ENCODE data around the gene GABRG3. TPM values are rescaled to one million over a fixed set of nuclear protein-coding genes. Genes with fewer than 3 reads are reported as not detected.

Gene GABRG3
- total and polyA plus RNA-seq, 9 of the 15 experiments (the other 6 are each of a cell fraction or from before 2014, with no cell fraction given), result 4.0 to 15.1 (median 11.2) TPM

DNA sequence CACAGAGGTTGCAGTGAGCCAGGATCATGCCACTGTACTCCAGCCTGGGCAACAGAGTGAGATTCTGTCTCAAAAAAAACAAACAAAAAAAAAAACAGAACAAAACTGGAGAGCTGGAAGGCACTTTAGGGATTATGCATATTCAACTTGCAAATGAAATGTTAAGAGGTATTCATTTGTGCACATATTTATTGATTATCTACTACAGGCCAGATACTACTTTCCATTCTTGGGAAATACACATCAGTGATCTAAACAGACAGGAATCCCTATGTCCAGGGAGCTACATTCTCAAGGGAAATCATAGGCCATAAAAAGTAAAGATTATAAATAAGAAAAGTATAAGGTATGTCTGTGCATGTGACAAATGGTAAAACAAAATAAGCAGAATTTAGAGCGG lies 322.6 kb downstream of the GABRG3 start:
- ATAC-seq, result no peak
- no peak for FAIRE-seq
- WGBS (ENCODE audit: insufficient coverage, low coverage, missing lambda C conversion rate), result 78% methylated on average over 1 of the region's 1 CpG

More for the DNA sequence above, 322.6 kb downstream of the GABRG3 start:
- TF ChIP-seq RBM14 (IDR thresholded peaks at IDR 0.05; ENCODE audit: borderline replicate concordance, insufficient read depth, low read depth, low read length) (no peak), TFAP4 (CRISPR knock-in tag; IDR thresholded peaks at IDR 0.05; ENCODE audit: borderline replicate concordance) (no peak), CREB1 (IDR thresholded peaks at IDR 0.05) (no peak), CREB1 (CRISPR knock-in tag; IDR thresholded peaks at IDR 0.05) (no peak), RBFOX2 (IDR thresholded peaks at IDR 0.05; ENCODE audit: low read depth, low read length) (no peak), SPI1 (IDR thresholded peaks at IDR 0.05; ENCODE audit: borderline replicate concordance, low read depth, low read length) (no peak), ZNF277 (CRISPR knock-in tag; IDR thresholded peaks at IDR 0.05; ENCODE audit: borderline replicate concordance) (no peak)
- H4K20me1 ChIP-seq (replicated peaks; ENCODE audit: control insufficient read depth, insufficient read depth, low read length), result no peaks in the 10 kb centered on the region; the same call in 1 of the 2 replicates
- no TSS peak for BruUV-seq (replicated peaks)
- H3K4me2 ChIP-seq (ENCODE audit: insufficient read depth, low read length), result no peak overlapping the region
- H3K27me3 ChIP-seq (ENCODE audit: control insufficient read depth in 2 of 2, insufficient read depth in 2 of 2, low read length in 2 of 2), result no peaks in the 10 kb centered on the region
- no peak for DNase-seq (ENCODE audit: extremely low read depth in 1 of 4, low spot score in 3 of 4)
- no peaks in the 10 kb centered on the region for H3K4me1 ChIP-seq (replicated peaks in 1 of 2; ENCODE audit: control insufficient read depth in 2 of 2, insufficient read depth in 2 of 2, low read length in 2 of 2)
- H3K9me1 ChIP-seq (ENCODE audit: control insufficient read depth, insufficient read depth, low read length), result no peaks in the 10 kb centered on the region
- CTCF ChIA-PET (ENCODE audit: low intra/inter-chr PET ratio), result no interaction called here
- H3K9ac ChIP-seq (ENCODE audit: insufficient read depth in 1 of 2, low read depth in 2 of 2, low read length in 2 of 2), result no peak overlapping the region
- intact Hi-C loops (cut with micrococcal nuclease) (no loop called here), in situ Hi-C loops (cut with MboI) (no loop called here)
- H2AFZ ChIP-seq (ENCODE audit: low read depth, low read length), result no peak overlapping the region
- H3K79me2 ChIP-seq (ENCODE audit: control insufficient read depth, insufficient read depth, low read length), result no peaks in the 10 kb centered on the region
- no peak overlapping the region for H3K27ac ChIP-seq (ENCODE audit: extremely low read depth, low read depth, low read length)
- no peak overlapping the region for H3K4me3 ChIP-seq
- POLR2A ChIA-PET, result interaction anchor here (0.8 kb wide), 1 partner anchor 20 kb away, joined by 4 read pairs; no protein-coding TSS in a partner anchor
- no peaks in the 10 kb centered on the region for H3K36me3 ChIP-seq (ENCODE audit: control insufficient read depth, insufficient read depth, low read length)
- no peaks in the 10 kb centered on the region for H3K9me3 ChIP-seq (replicated peaks; ENCODE audit: control insufficient read depth, insufficient read depth, low read depth, low read length)

Measured in K562 (cell line).